Vagina (tissue), 2 donors: ENCODE measurements around the gene HEATR1. TPM values are rescaled to one million over a fixed set of nuclear protein-coding genes. Genes with fewer than 3 reads are reported as not detected.
A peak's percentile ranks its signal among the peaks of the same experiment; 100 is the strongest.

Source experiments
- DNase-seq, 2 donors: peaks; one replicate each; pipeline ENCODE4 v3.0.0-alpha.2; 2017; ENCODE audit errors: extremely low spot score in 2 of 2
- H3K27ac ChIP-seq: fragments of 200-600 bp; sonication (generic); one replicate; pipeline ENCODE4 v1.5.1; 2019
- H3K27me3 ChIP-seq: fragments of 200-600 bp; sonication (generic); one replicate; pipeline ENCODE4 v1.5.1; 2019
- H3K36me3 ChIP-seq, 2 donors: fragments of 200-600 bp; sonication (generic); one replicate each; pipeline ENCODE4 v1.5.1; 2017 to 2019
- H3K4me1 ChIP-seq: fragments of 200-600 bp; sonication (generic); one replicate; pipeline ENCODE4 v1.5.1; 2019
- H3K4me3 ChIP-seq, 2 donors: fragments of 200-600 bp; sonication (generic); 1 replicate in 1 of 2; 2 replicates in 1 of 2; pipeline ENCODE4 v1.5.1; 2016 to 2019
- H3K9me3 ChIP-seq: fragments of 200-600 bp; sonication (generic); one replicate; pipeline ENCODE4 v1.5.1; 2019
- CTCF ChIP-seq, 3 experiments: fragments of 450-650 bp in 2 of 3; fragments of 200-600 bp in 1 of 3; sonication (generic) in 1 of 3; IDR thresholded peaks; one replicate each; pipeline ENCODE4 v1.5.1; 2017 to 2019; ENCODE audit warnings: antibody characterized with exemption in 3 of 3, mild to moderate bottlenecking in 2 of 3, moderate library complexity in 2 of 3
- POLR2A ChIP-seq, 2 donors: fragments of 450-650 bp; IDR thresholded peaks; one replicate each; pipeline ENCODE4 v1.6.1; 2017; ENCODE audit warnings: antibody characterized with exemption in 2 of 2, mild to moderate bottlenecking in 2 of 2, moderate library complexity in 2 of 2
- POLR2AphosphoS5 ChIP-seq, 2 donors: sonication (generic); formaldehyde crosslinking; IDR thresholded peaks; one replicate each; pipeline ENCODE4 v1.9.0; 2017; ENCODE audit warnings: antibody characterized with exemption in 2 of 2, mild to moderate bottlenecking in 2 of 2, low read depth in 1 of 2; ENCODE audit not compliant: insufficient read depth in 1 of 2
- intact Hi-C: fragments of 100-400 bp; cut with DNase I; formaldehyde crosslinking; loops from one replicate; pipeline ENCODE4 v1.15.1; 2023
- total RNA-seq: library from RNA; depleted of rRNA; stranded (reverse); fragments of >200 nt; gene quantifications from one replicate; pipeline ENCODE4 v1.2.3, GENCODE V29; 2016

The HEATR1 gene
- total RNA-seq, 1 donor from 2014 or later = 24.1 TPM

DNA sequence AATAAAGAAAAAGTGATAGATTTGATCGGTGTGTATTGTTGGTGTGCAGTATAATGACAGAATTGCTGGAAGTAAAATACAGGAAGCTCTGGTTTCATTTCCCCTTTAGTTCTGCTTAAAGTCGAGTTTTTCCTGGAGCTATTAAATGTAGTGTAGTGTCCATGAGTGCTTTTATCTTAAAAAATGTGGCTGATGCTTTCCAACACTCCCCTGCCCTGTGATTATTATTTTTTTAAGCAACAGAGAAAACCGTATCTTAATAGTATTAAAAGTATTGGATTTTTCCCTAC, 79.5 kb downstream of the HEATR1 start:
- peaks cover 14% of the 10 kb centered on the region for H3K4me1 ChIP-seq
- peak overlapping the region; percentile 80 to 98 for H3K4me3 ChIP-seq
- TF ChIP-seq POLR2AphosphoS5 (IDR thresholded peaks at IDR 0.05; ENCODE audit: insufficient read depth in 1 of 2, low read depth in 1 of 2) = no peak
- no peak for TF ChIP-seq POLR2A (IDR thresholded peaks at IDR 0.05)
- TF ChIP-seq CTCF (IDR thresholded peaks at IDR 0.05) = no peak
- no peak for DNase-seq
- H3K27me3 ChIP-seq = no peaks in the 10 kb centered on the region
- H3K27ac ChIP-seq = peak overlapping the region; percentile 89
- H3K36me3 ChIP-seq = peaks cover 0 to 5% of the 10 kb centered on the region in 2 donors
- intact Hi-C loops = no loop called here
- no peaks in the 10 kb centered on the region for H3K9me3 ChIP-seq

- H3K27me3 ChIP-seq = no peaks in the 10 kb centered on the region
- peak in 1 of 2 donors; percentile 90 for DNase-seq
- H3K9me3 ChIP-seq = no peaks in the 10 kb centered on the region
- peaks cover 14% of the 10 kb centered on the region for H3K4me1 ChIP-seq
- peak overlapping the region; percentile 80 to 98 for H3K4me3 ChIP-seq
- TF ChIP-seq POLR2AphosphoS5 (IDR thresholded peaks at IDR 0.05; ENCODE audit: insufficient read depth in 1 of 2, low read depth in 1 of 2) (peak; percentile 65 to 71), POLR2A (IDR thresholded peaks at IDR 0.05) (no peak), CTCF (IDR thresholded peaks at IDR 0.05) (no peak)
- H3K36me3 ChIP-seq = peaks cover 0 to 5% of the 10 kb centered on the region in 2 donors
- peak overlapping the region; percentile 89 for H3K27ac ChIP-seq
- intact Hi-C loops = no loop called here
Observed at GRCh38 chr1:236524142-236524894, 80.0 kb downstream of the HEATR1 start.

- peaks cover 14% of the 10 kb centered on the region for H3K4me1 ChIP-seq
- peak; percentile 43 to 85 for TF ChIP-seq POLR2AphosphoS5 (IDR thresholded peaks at IDR 0.05; ENCODE audit: insufficient read depth in 1 of 2, low read depth in 1 of 2)
- no peak for TF ChIP-seq POLR2A (IDR thresholded peaks at IDR 0.05)
- H3K4me3 ChIP-seq = peak within 1 kb of the TSS; percentile 80 to 98
- H3K9me3 ChIP-seq = no peaks in the 10 kb centered on the region
- no peaks in the 10 kb centered on the region for H3K27me3 ChIP-seq
- peaks cover 0 to 5% of the 10 kb centered on the region in 2 donors for H3K36me3 ChIP-seq
- H3K27ac ChIP-seq = peak within 1 kb of the TSS; percentile 89
- DNase-seq = peak in 1 of 2 donors; percentile 91
- intact Hi-C loops = no loop called here
Observed at GRCh38 chr1:236523704-236524141, 80.6 kb downstream of the HEATR1 start, which contains the start of gene LGALS8. Gene LGALS8 (plus strand): TSS chr1:236523982. CDS start chr1:236526071, 2,089 bp downstream.

DNA sequence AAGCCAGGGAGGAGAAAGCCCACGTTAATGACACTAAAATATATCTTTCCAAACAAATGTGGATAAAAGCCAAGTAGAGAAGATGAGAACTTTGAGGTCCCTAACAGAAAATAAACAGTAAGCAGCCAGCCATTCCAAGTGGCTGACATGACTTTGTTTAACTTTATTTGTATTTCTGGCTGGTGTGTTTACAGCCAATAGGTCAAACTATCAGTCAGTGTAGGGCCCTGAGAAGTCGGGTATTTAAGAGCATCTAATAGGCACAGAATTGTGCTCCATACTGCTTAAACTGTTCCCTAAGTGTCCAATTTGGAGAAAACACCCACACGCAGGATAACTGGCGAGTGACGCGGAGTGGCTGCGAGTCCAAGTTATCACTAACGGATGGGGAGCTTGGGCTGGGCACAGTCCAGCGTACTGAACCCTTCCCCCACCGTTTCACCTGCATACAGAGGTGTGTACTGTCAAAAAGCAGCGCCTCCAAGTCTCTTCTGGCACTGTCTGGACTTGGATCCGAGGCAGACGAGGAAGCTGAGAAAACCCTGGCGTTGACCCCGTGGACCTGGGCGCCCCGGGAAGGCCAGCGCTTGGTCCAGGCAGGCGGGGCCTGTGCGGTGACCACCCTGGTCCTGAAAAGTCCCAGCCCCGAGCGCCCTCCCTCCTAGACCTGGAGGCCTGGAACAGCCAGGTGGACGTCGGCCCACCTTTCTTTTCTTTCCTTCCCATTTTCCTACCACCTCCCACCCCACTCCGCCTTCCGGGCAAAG, 81.2 kb downstream of the HEATR1 start:
- peaks cover 14% of the 10 kb centered on the region for H3K4me1 ChIP-seq
- DNase-seq = no peak
- TF ChIP-seq POLR2A (IDR thresholded peaks at IDR 0.05) (no peak), CTCF (IDR thresholded peaks at IDR 0.05) (no peak), POLR2AphosphoS5 (IDR thresholded peaks at IDR 0.05; ENCODE audit: insufficient read depth in 1 of 2, low read depth in 1 of 2) (no peak)
- peak overlapping the region; percentile 80 to 98 for H3K4me3 ChIP-seq
- H3K27ac ChIP-seq = peak overlapping the region; percentile 89
- peaks cover 0 to 5% of the 10 kb centered on the region in 2 donors for H3K36me3 ChIP-seq
- intact Hi-C loops = no loop called here
- no peaks in the 10 kb centered on the region for H3K9me3 ChIP-seq
- no peaks in the 10 kb centered on the region for H3K27me3 ChIP-seq

GRCh38 chr1:236520445-236521005, 83.8 kb downstream of the HEATR1 start:
- H3K27ac ChIP-seq = no peak overlapping the region
- H3K9me3 ChIP-seq = no peaks in the 10 kb centered on the region
- H3K36me3 ChIP-seq = no peaks in the 10 kb centered on the region
- DNase-seq = no peak
- intact Hi-C loops = no loop called here
- H3K4me3 ChIP-seq = no peak overlapping the region
- H3K27me3 ChIP-seq = no peaks in the 10 kb centered on the region
- TF ChIP-seq POLR2AphosphoS5 (IDR thresholded peaks at IDR 0.05; ENCODE audit: insufficient read depth in 1 of 2, low read depth in 1 of 2) (no peak), POLR2A (IDR thresholded peaks at IDR 0.05) (no peak), CTCF (IDR thresholded peaks at IDR 0.05) (no peak)
- peaks cover 14% of the 10 kb centered on the region for H3K4me1 ChIP-seq
